HEK293T (cell line): ENCODE measurements around the gene ALLC.

ENCODE experiments used
- ARNT ChIP-seq: fragments of 450-650 bp; IDR thresholded peaks from 2 replicates; pipeline ENCODE4 v1.6.1; 2017; ENCODE audit warnings: mild to moderate bottlenecking
- BHLHE40 ChIP-seq: fragments of 450-650 bp; IDR thresholded peaks from 2 replicates; pipeline ENCODE4 v1.6.1; 2016; ENCODE audit warnings: mild to moderate bottlenecking, moderate library complexity, borderline replicate concordance
- CTBP1 ChIP-seq: fragments of 450-650 bp; IDR thresholded peaks from 2 replicates; pipeline ENCODE4 v1.6.1; 2016; ENCODE audit warnings: borderline replicate concordance
- ELF4 ChIP-seq: fragments of 450-650 bp; IDR thresholded peaks from 2 replicates; pipeline ENCODE4 v1.6.1; 2017; ENCODE audit warnings: antibody characterized with exemption
- FOXK2 ChIP-seq: fragments of 450-650 bp; IDR thresholded peaks from 2 replicates; pipeline ENCODE4 v1.6.1; 2016; ENCODE audit warnings: mild to moderate bottlenecking
- FOXM1 ChIP-seq: fragments of 450-650 bp; IDR thresholded peaks from 2 replicates; pipeline ENCODE4 v1.6.1; 2017; ENCODE audit warnings: mild to moderate bottlenecking, borderline replicate concordance
- HDGF ChIP-seq: fragments of 450-650 bp; IDR thresholded peaks from 2 replicates; pipeline ENCODE4 v1.6.1; 2017; ENCODE audit warnings: antibody characterized with exemption, borderline replicate concordance
- L3MBTL2 ChIP-seq: fragments of 450-650 bp; conservative IDR thresholded peaks from 2 replicates; pipeline ENCODE4 v1.6.1; 2016; ENCODE audit warnings: mild to moderate bottlenecking
- NFRKB ChIP-seq: fragments of 450-650 bp; IDR thresholded peaks from 2 replicates; pipeline ENCODE4 v1.6.1; 2016; ENCODE audit warnings: mild to moderate bottlenecking, moderate library complexity
- PKNOX1 ChIP-seq: fragments of 450-650 bp; IDR thresholded peaks from 2 replicates; pipeline ENCODE4 v1.6.1; 2016
- SP1 ChIP-seq: fragments of 450-650 bp; IDR thresholded peaks from 2 replicates; pipeline ENCODE4 v1.6.1; 2017
- SUZ12 ChIP-seq: fragments of 450-650 bp; IDR thresholded peaks from 2 replicates; pipeline ENCODE4 v1.6.1; 2016; ENCODE audit warnings: mild to moderate bottlenecking
- TARDBP ChIP-seq: fragments of 450-650 bp; IDR thresholded peaks from 2 replicates; pipeline ENCODE4 v1.6.1; 2016

GRCh38 chr2:3613524-3613905, 44.5 kb upstream of the ALLC start:
- TF ChIP-seq NFRKB (no peak), SUZ12 (no peak), PKNOX1 (no peak), L3MBTL2 (no peak), HDGF (no peak), BHLHE40 (no peak), FOXM1 (no peak), FOXK2 (no peak), ELF4 (no peak), ARNT (no peak), SP1 (no peak), CTBP1 (no peak), TARDBP (no peak)
